Breast epithelium (tissue), 3 donors: ENCODE results near the gene RND3.

Source experiments
- POLR2A ChIP-seq: fragments of 450-650 bp; IDR thresholded peaks from one replicate; pipeline ENCODE4 v1.6.1; 2016; ENCODE audit warnings: antibody characterized with exemption, mild to moderate bottlenecking, moderate library complexity
- POLR2AphosphoS5 ChIP-seq, 3 donors: sonication (generic); formaldehyde crosslinking; IDR thresholded peaks; one replicate each; pipeline ENCODE4 v1.6.1; 2017; ENCODE audit warnings: antibody characterized with exemption in 3 of 3
- TF ChIP-seq, protein P1 (sequence below), 3 donors: fragments of 450-650 bp; IDR thresholded peaks; one replicate each; pipeline ENCODE4 v1.5.1; 2016 to 2017; ENCODE audit warnings: antibody characterized with exemption in 3 of 3, mild to moderate bottlenecking in 3 of 3, moderate library complexity in 3 of 3

DNA sequence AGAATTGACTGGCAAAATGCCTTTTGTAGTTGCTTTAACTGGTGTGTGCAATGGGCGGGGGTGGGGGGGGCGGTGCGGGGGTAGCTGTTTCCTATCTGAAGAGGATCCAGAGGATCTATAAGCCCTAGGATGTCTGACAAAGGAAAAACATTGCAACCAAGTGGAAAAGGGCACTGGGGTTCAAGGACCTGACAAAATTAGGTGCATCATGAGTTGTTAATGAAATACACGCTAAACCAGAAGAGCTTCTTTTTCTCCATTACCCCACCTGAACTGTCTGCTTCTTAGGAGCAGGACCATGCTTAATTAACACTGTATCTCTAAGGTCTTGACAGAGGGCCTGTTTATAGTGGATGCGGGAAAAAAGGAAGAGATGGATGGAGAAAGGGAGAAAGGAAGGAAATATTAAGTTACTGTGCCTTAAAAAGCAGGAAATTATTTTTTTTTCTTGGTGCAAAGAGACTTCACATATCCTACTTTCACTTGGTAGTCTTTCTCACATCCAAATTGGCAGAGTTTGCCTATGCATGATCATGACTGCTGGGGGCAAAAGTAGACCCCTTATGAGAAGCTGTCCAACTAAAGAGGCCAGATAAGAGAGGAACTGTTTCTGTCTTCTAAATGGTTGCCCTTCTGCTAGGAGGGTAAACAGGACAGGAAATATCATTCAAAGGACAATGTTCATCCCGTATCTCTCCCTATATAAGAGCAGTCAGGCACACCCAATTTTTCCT, 4.6 kb downstream of the RND3 start:
- TF ChIP-seq, protein P1, sequence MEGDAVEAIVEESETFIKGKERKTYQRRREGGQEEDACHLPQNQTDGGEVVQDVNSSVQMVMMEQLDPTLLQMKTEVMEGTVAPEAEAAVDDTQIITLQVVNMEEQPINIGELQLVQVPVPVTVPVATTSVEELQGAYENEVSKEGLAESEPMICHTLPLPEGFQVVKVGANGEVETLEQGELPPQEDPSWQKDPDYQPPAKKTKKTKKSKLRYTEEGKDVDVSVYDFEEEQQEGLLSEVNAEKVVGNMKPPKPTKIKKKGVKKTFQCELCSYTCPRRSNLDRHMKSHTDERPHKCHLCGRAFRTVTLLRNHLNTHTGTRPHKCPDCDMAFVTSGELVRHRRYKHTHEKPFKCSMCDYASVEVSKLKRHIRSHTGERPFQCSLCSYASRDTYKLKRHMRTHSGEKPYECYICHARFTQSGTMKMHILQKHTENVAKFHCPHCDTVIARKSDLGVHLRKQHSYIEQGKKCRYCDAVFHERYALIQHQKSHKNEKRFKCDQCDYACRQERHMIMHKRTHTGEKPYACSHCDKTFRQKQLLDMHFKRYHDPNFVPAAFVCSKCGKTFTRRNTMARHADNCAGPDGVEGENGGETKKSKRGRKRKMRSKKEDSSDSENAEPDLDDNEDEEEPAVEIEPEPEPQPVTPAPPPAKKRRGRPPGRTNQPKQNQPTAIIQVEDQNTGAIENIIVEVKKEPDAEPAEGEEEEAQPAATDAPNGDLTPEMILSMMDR (IDR thresholded peaks at IDR 0.05): no peak
- TF ChIP-seq POLR2AphosphoS5 (IDR thresholded peaks at IDR 0.05): no peak
- no peak for TF ChIP-seq POLR2A
